ENCODE data around the gene TTC22.

The TTC22 gene

DNA sequence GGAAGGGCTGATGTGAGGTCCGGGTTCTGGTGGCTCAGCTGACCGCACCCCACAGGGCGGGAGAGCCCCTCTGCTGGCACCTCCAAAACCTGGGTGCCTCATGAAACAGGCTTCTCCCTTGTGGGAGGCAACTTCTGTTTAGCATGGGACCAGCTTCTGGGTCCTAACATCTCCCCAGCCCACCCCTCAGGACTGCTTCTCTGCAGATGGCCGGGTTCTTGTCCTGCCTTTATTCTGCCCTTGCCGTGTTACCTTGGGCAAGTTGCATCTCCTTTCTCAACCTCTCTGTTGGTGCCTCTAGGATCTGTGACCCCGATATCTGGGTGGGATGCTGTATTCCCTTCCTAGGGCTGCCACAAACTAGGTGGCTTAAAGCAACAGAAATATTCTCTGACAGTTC lies 15.0 kb upstream of the TTC22 start:
- TF ChIP-seq EZH2 (IDR thresholded peaks at IDR 0.05; ENCODE audit: borderline replicate concordance, low read length) (no peak), CTCF (IDR thresholded peaks at IDR 0.05; ENCODE audit: low read length) (no peak)
- no peak overlapping the region for H3K4me2 ChIP-seq (ENCODE audit: low read length)
- no peaks in the 10 kb centered on the region for H3K9me2 ChIP-seq (ENCODE audit: low read depth, low read length)
- no peak overlapping the region for H2AFZ ChIP-seq (ENCODE audit: low read length)
- H3K36me3 ChIP-seq (ENCODE audit: insufficient read depth, low read length): no peaks in the 10 kb centered on the region
- no peak overlapping the region for H3K4me3 ChIP-seq (ENCODE audit: low read depth, low read length, poor library complexity, severe bottlenecking)
- H3F3A ChIP-seq (ENCODE audit: insufficient read depth, low read length): no peaks in the 10 kb centered on the region
- H4K20me1 ChIP-seq (ENCODE audit: insufficient read depth, low read length): no peaks in the 10 kb centered on the region
- no peak overlapping the region for H3K9ac ChIP-seq (ENCODE audit: low read length)
- no peaks in the 10 kb centered on the region for H3K27me3 ChIP-seq (ENCODE audit: insufficient read depth, low read length)
- H3K27ac ChIP-seq (ENCODE audit: low read depth, low read length, poor library complexity, severe bottlenecking): no peak overlapping the region
- no peaks in the 10 kb centered on the region for H3K79me2 ChIP-seq (ENCODE audit: insufficient read depth, low read length)
- H3K4me1 ChIP-seq (ENCODE audit: insufficient read depth, low read length, severe bottlenecking): no peaks in the 10 kb centered on the region
- no peaks in the 10 kb centered on the region for H3K9me3 ChIP-seq (ENCODE audit: low read length)

- H3K4me1 ChIP-seq (ENCODE audit: insufficient read depth, low read length, severe bottlenecking): no peaks in the 10 kb centered on the region
- H3K4me2 ChIP-seq (ENCODE audit: low read length): no peak overlapping the region
- no peaks in the 10 kb centered on the region for H4K20me1 ChIP-seq (ENCODE audit: insufficient read depth, low read length)
- no peak overlapping the region for H3K4me3 ChIP-seq (ENCODE audit: low read depth, low read length, poor library complexity, severe bottlenecking)
- no peaks in the 10 kb centered on the region for H3K9me2 ChIP-seq (ENCODE audit: low read depth, low read length)
- no peak overlapping the region for H2AFZ ChIP-seq (ENCODE audit: low read length)
- H3K9ac ChIP-seq (ENCODE audit: low read length): no peak overlapping the region
- no peaks in the 10 kb centered on the region for H3K9me3 ChIP-seq (ENCODE audit: low read length)
- TF ChIP-seq CTCF (IDR thresholded peaks at IDR 0.05; ENCODE audit: low read length) (no peak), EZH2 (IDR thresholded peaks at IDR 0.05; ENCODE audit: borderline replicate concordance, low read length) (no peak)
- H3K79me2 ChIP-seq (ENCODE audit: insufficient read depth, low read length): no peaks in the 10 kb centered on the region
- no peaks in the 10 kb centered on the region for H3K27me3 ChIP-seq (ENCODE audit: insufficient read depth, low read length)
- no peaks in the 10 kb centered on the region for H3K36me3 ChIP-seq (ENCODE audit: insufficient read depth, low read length)
- no peaks in the 10 kb centered on the region for H3F3A ChIP-seq (ENCODE audit: insufficient read depth, low read length)
- no peak overlapping the region for H3K27ac ChIP-seq (ENCODE audit: low read depth, low read length, poor library complexity, severe bottlenecking)
Measured at GRCh38 chr1:54815086-54815876, 14.2 kb upstream of the TTC22 start.

- Histone ChIP-seq H3K4me1 (ENCODE audit: insufficient read depth, low read length, severe bottlenecking) (no peaks in the 10 kb centered on the region), H3K4me2 (ENCODE audit: low read length) (no peak overlapping the region), H3K27me3 (ENCODE audit: insufficient read depth, low read length) (no peaks in the 10 kb centered on the region), H3K9me2 (ENCODE audit: low read depth, low read length) (no peaks in the 10 kb centered on the region), H3K36me3 (ENCODE audit: insufficient read depth, low read length) (no peaks in the 10 kb centered on the region), H3K27ac (ENCODE audit: low read depth, low read length, poor library complexity, severe bottlenecking) (no peak overlapping the region), H3K9me3 (ENCODE audit: low read length) (no peaks in the 10 kb centered on the region), H2AFZ (ENCODE audit: low read length) (no peak overlapping the region), H4K20me1 (ENCODE audit: insufficient read depth, low read length) (no peaks in the 10 kb centered on the region), H3K79me2 (ENCODE audit: insufficient read depth, low read length) (no peaks in the 10 kb centered on the region), H3K9ac (ENCODE audit: low read length) (no peak overlapping the region), H3F3A (ENCODE audit: insufficient read depth, low read length) (no peaks in the 10 kb centered on the region), H3K4me3 (ENCODE audit: low read depth, low read length, poor library complexity, severe bottlenecking) (no peak overlapping the region)
- no peak for TF ChIP-seq EZH2 (IDR thresholded peaks at IDR 0.05; ENCODE audit: borderline replicate concordance, low read length)
- TF ChIP-seq CTCF (IDR thresholded peaks at IDR 0.05; ENCODE audit: low read length): no peak
Measured at GRCh38 chr1:54814571-54814970, 13.4 kb upstream of the TTC22 start.
